Caco-2 (cell line): ENCODE measurements around the gene PPP2R5C. TPM values are rescaled to one million over a fixed set of nuclear protein-coding genes. Genes with fewer than 3 reads are reported as not detected.

Source experiments
- BruUV-seq: library from RNA; stranded (reverse); fragments of 400-500 nt; replicated peaks from 2 replicates; lab custom pipeline; 2021; lab: Mats Ljungman, UMichigan
- CTCF ChIA-PET: fragments of 300-600 bp; sonication (Branson Sonifier 250); formaldehyde crosslinking; loops from one replicate; lab custom pipeline; 2022; ENCODE audit warnings: antibody characterized with exemption; lab: Charles Lee
- POLR2A ChIA-PET: fragments of 300-600 bp; sonication (Branson Sonifier 250); formaldehyde crosslinking; loops from one replicate; lab custom pipeline; 2022; ENCODE audit warnings: antibody characterized with exemption; lab: Charles Lee
- DNase-seq, 2 experiments: peaks; one replicate each; pipeline versions ENCODE4 v3.0.0 to v3.0.0-alpha.2; 2020 to 2022
- H3K27me3 ChIP-seq: replicated peaks from 2 replicates; pipeline ENCODE4 v1.6.0; 2011; ENCODE audit warnings: low read length; ENCODE audit not compliant: control insufficient read depth, insufficient read depth
- H3K36me3 ChIP-seq: 2 replicates; pipeline ENCODE4 v1.5.1; 2011; ENCODE audit warnings: low read length; ENCODE audit not compliant: control insufficient read depth, insufficient read depth
- H3K4me1 ChIP-seq: fragments of 250-450 bp; sonication (Bioruptor Pico); 2 replicates; pipeline ENCODE4 v1.5.1; 2020; ENCODE audit warnings: mild to moderate bottlenecking
- H3K4me3 ChIP-seq: 2 replicates; pipeline ENCODE4 v1.5.1; 2011; ENCODE audit warnings: low read depth, mild to moderate bottlenecking, control low read depth, low read length
- H3K9me3 ChIP-seq: fragments of 250-450 bp; sonication (Bioruptor Pico); 2 replicates; pipeline ENCODE4 v1.5.1; 2020; ENCODE audit warnings: mild to moderate bottlenecking, moderate library complexity
- H3K27ac Mint-ChIP-seq: one replicate; pipeline ENCODE4 v1.8.0; 2022; ENCODE audit warnings: mixed read lengths; ENCODE audit not compliant: unreplicated experiment
- H3K27me3 Mint-ChIP-seq: one replicate; pipeline ENCODE4 v1.8.0; 2022; ENCODE audit warnings: mixed read lengths; ENCODE audit not compliant: insufficient read depth, unreplicated experiment
- H3K36me3 Mint-ChIP-seq: one replicate; pipeline ENCODE4 v1.8.0; 2022; ENCODE audit warnings: mild to moderate bottlenecking, mixed read lengths; ENCODE audit not compliant: insufficient read depth, unreplicated experiment
- H3K4me1 Mint-ChIP-seq: one replicate; pipeline ENCODE4 v1.8.0; 2022; ENCODE audit warnings: low read depth, mixed read lengths; ENCODE audit not compliant: unreplicated experiment
- H3K4me3 Mint-ChIP-seq: one replicate; pipeline ENCODE4 v1.8.0; 2022; ENCODE audit warnings: mild to moderate bottlenecking, moderate library complexity, mixed read lengths; ENCODE audit not compliant: unreplicated experiment
- H3K9me3 Mint-ChIP-seq: one replicate; pipeline ENCODE4 v1.8.0; 2022; ENCODE audit warnings: mixed read lengths; ENCODE audit not compliant: unreplicated experiment
- CTCF ChIP-seq, 2 experiments: fragments of 200-600 bp in 1 of 2; IDR thresholded peaks; 1 replicate in 1 of 2; 2 replicates in 1 of 2; pipeline versions ENCODE4 v1.5.1 to v1.8.0; 2011 to 2022; ENCODE audit warnings: antibody characterized with exemption in 1 of 2, control low read depth in 1 of 2, inconsistent platforms in 1 of 2, low read depth in 1 of 2, low read length in 1 of 2, mild to moderate bottlenecking in 1 of 2, moderate library complexity in 1 of 2; ENCODE audit not compliant: insufficient read depth in 1 of 2, severe bottlenecking in 1 of 2, unreplicated experiment in 1 of 2
- intact Hi-C: fragments of 100-400 bp; cut with micrococcal nuclease; formaldehyde crosslinking; loops from one replicate; pipeline ENCODE4 v1.10.0; 2022; ENCODE audit not compliant: unreplicated experiment
- total RNA-seq: library from RNA; stranded (reverse); gene quantifications from 2 replicates; pipeline ENCODE4 v1.2.3, GENCODE V29; 2022

PPP2R5C gene
- total RNA-seq, 1 experiment from 2014 or later = 97.5 TPM

GRCh38 chr14:101855958-101856357 lies 94.4 kb downstream of the PPP2R5C start:
- Mint-ChIP-seq H3K4me1 (no peaks in the 10 kb centered on the region), H3K27me3 (no peaks in the 10 kb centered on the region), H3K27ac (no peak overlapping the region), H3K4me3 (no peak overlapping the region), H3K9me3 (no peaks in the 10 kb centered on the region), H3K36me3 (peaks cover 9% of the 10 kb centered on the region)
- Histone ChIP-seq H3K4me1 (no peaks in the 10 kb centered on the region), H3K36me3 (no peaks in the 10 kb centered on the region; the same call in 1 of the 2 replicates), H3K4me3 (no peak overlapping the region), H3K9me3 (no peaks in the 10 kb centered on the region), H3K27me3 (no peaks in the 10 kb centered on the region)
- intact Hi-C loops = no loop called here
- ChIA-PET POLR2A (no interaction called here), CTCF (no interaction called here)
- BruUV-seq = no TSS peak
- TF ChIP-seq CTCF (IDR thresholded peaks at IDR 0.05; ENCODE audit: insufficient read depth in 1 of 2, low read depth in 1 of 2, low read length in 1 of 2, severe bottlenecking in 1 of 2, unreplicated experiment in 1 of 2) = no peak
- no peak for DNase-seq

GRCh38 chr14:101856536-101856935 lies 95.0 kb downstream of the PPP2R5C start:
- Mint-ChIP-seq H3K27ac (no peak overlapping the region), H3K36me3 (peaks cover 9% of the 10 kb centered on the region), H3K27me3 (no peaks in the 10 kb centered on the region), H3K4me3 (no peak overlapping the region), H3K4me1 (no peaks in the 10 kb centered on the region), H3K9me3 (no peaks in the 10 kb centered on the region)
- no peaks in the 10 kb centered on the region for H3K27me3 ChIP-seq
- POLR2A ChIA-PET = no interaction called here
- TF ChIP-seq CTCF (IDR thresholded peaks at IDR 0.05; ENCODE audit: insufficient read depth in 1 of 2, low read depth in 1 of 2, low read length in 1 of 2, severe bottlenecking in 1 of 2, unreplicated experiment in 1 of 2) = no peak
- H3K4me3 ChIP-seq = no peak overlapping the region
- DNase-seq = no peak
- CTCF ChIA-PET = no interaction called here
- H3K9me3 ChIP-seq = no peaks in the 10 kb centered on the region
- intact Hi-C loops = no loop called here
- no peaks in the 10 kb centered on the region; the same call in 1 of the 2 replicates for H3K36me3 ChIP-seq
- no peaks in the 10 kb centered on the region for H3K4me1 ChIP-seq
- no TSS peak for BruUV-seq

GRCh38 chr14:101857226-101857625 lies 95.7 kb downstream of the PPP2R5C start:
- H3K4me1 ChIP-seq = no peaks in the 10 kb centered on the region
- Mint-ChIP-seq H3K4me3 (no peak overlapping the region), H3K4me1 (no peaks in the 10 kb centered on the region), H3K27me3 (no peaks in the 10 kb centered on the region), H3K27ac (no peak overlapping the region), H3K36me3 (peaks cover 14% of the 10 kb centered on the region), H3K9me3 (no peaks in the 10 kb centered on the region)
- peak; percentile 24 to 46 for DNase-seq
- no peak for TF ChIP-seq CTCF (IDR thresholded peaks at IDR 0.05; ENCODE audit: insufficient read depth in 1 of 2, low read depth in 1 of 2, low read length in 1 of 2, severe bottlenecking in 1 of 2, unreplicated experiment in 1 of 2)
- ChIA-PET CTCF (no interaction called here), POLR2A (no interaction called here)
- no peak overlapping the region for H3K4me3 ChIP-seq
- intact Hi-C loops = no loop called here
- no peaks in the 10 kb centered on the region; the same call in 1 of the 2 replicates for H3K36me3 ChIP-seq
- no peaks in the 10 kb centered on the region for H3K27me3 ChIP-seq
- no TSS peak for BruUV-seq
- H3K9me3 ChIP-seq = no peaks in the 10 kb centered on the region
